Left colon (tissue), 2 donors: ENCODE data around the gene PLXNA2. TPM values are rescaled to one million over a fixed set of nuclear protein-coding genes. Genes with fewer than 3 reads are reported as not detected.

Experiments
- ATAC-seq: fragments of 200-7000 bp; cut with Tn5 transposase; one replicate; pipeline ENCODE4 v1.9.1; 2020; ENCODE audit warnings: mild to moderate bottlenecking, moderate library complexity
- DNase-seq, 2 donors: peaks; one replicate each; pipeline ENCODE4 v3.0.0-alpha.2; 2020
- intact Hi-C, 2 donors: fragments of 100-400 bp; cut with DNase I in 1 of 2; cut with micrococcal nuclease in 1 of 2; formaldehyde crosslinking; loops; one replicate each; pipeline versions ENCODE4 v1.11.2 to v1.14.0; 2022; cut with DNase I, micrococcal nuclease
- long read RNA-seq: library from polyadenylated mRNA; unstranded; transcript quantifications from one replicate; pipeline ENCODE4 v2.0.0, GENCODE V29; 2021
- total RNA-seq, 2 donors: library from RNA; stranded (reverse); fragmentation: NEBNext Ultra II Directional; extraction: Animal tissue kit (Norgen Biotek cat#: 25700); gene quantifications; one replicate each; pipeline ENCODE4 v1.2.1, GENCODE V29; 2021
- donor health status: DM: no; HTN: no; CAD: no.
- donor health status: DM: yes; HTN: yes; CAD: no.

Gene PLXNA2
- 100 to 1,000 TPM in 1 of 2 donors, 10 to 100 TPM in 1; 89.3 to 103 TPM for total RNA-seq
- long read RNA-seq, partial matches to known transcripts = 47 of 71 reads
- long read RNA-seq, other reads (novel, unspliced or antisense) = 19 of 71 reads

GRCh38 chr1:208243967-208244916 lies at the start of gene PLXNA2:
Gene PLXNA2, minus strand, starts transcription at chr1:208244384. Its CDS starts 26,462 bp downstream, at chr1:208217922.
- intact Hi-C loops = loop anchor here (10.0 kb wide), 2 partner anchors 109 to 219 kb away; no protein-coding TSS in a partner anchor
- DNase-seq = peak; percentile 93 to 95

GRCh38 chr1:208292908-208293307 lies 48.7 kb upstream of the PLXNA2 start:
- intact Hi-C loops = no loop called here
- DNase-seq (no peak), ATAC-seq (no peak)

More at GRCh38 chr1:208243967-208244916, at the start of gene PLXNA2:
- ATAC-seq = peak; percentile 78

GRCh38 chr1:208291923-208292711 lies 47.9 kb upstream of the PLXNA2 start:
- intact Hi-C loops = no loop called here
- DNase-seq (no peak), ATAC-seq (peak; percentile 35)

GRCh38 chr1:208291129-208291528 lies 46.9 kb upstream of the PLXNA2 start:
- ATAC-seq (no peak), DNase-seq (no peak)
- intact Hi-C loops = no loop called here

GRCh38 chr1:208289716-208290115 lies 45.5 kb upstream of the PLXNA2 start:
- intact Hi-C loops = no loop called here
- ATAC-seq (no peak), DNase-seq (no peak)

- intact Hi-C loops = no loop called here
- ATAC-seq (no peak), DNase-seq (no peak)
These were observed 44.3 kb upstream of the PLXNA2 start for GRCh38 chr1:208288495-208288894.

GRCh38 chr1:208280681-208281450 lies 36.7 kb upstream of the PLXNA2 start:
- ATAC-seq = no peak
- intact Hi-C loops = no loop called here
- no peak for DNase-seq

GRCh38 chr1:208279826-208280588 lies 35.8 kb upstream of the PLXNA2 start:
- ATAC-seq = no peak
- intact Hi-C loops = no loop called here
- no peak for DNase-seq

GRCh38 chr1:208278638-208279037 lies 34.5 kb upstream of the PLXNA2 start:
- intact Hi-C loops = no loop called here
- no peak for ATAC-seq

GRCh38 chr1:208276757-208277435 lies 32.7 kb upstream of the PLXNA2 start:
- DNase-seq (no peak), ATAC-seq (no peak)
- intact Hi-C loops = no loop called here

More at GRCh38 chr1:208278638-208279037, 34.5 kb upstream of the PLXNA2 start:
- DNase-seq = no peak

GRCh38 chr1:208275083-208275482 lies 30.9 kb upstream of the PLXNA2 start:
- DNase-seq (no peak), ATAC-seq (no peak)
- intact Hi-C loops = no loop called here

GRCh38 chr1:208273386-208274017 lies 29.3 kb upstream of the PLXNA2 start:
- intact Hi-C loops = no loop called here
- no peak for DNase-seq
- no peak for ATAC-seq

GRCh38 chr1:208272713-208273112 lies 28.5 kb upstream of the PLXNA2 start:
- no peak for DNase-seq

GRCh38 chr1:208272311-208272710 lies 28.1 kb upstream of the PLXNA2 start:
- DNase-seq = no peak

More at GRCh38 chr1:208272713-208273112, 28.5 kb upstream of the PLXNA2 start:
- ATAC-seq = no peak
- intact Hi-C loops = no loop called here

GRCh38 chr1:208271236-208271635 lies 27.1 kb upstream of the PLXNA2 start:
- intact Hi-C loops = no loop called here
- ATAC-seq (no peak), DNase-seq (no peak)

More at GRCh38 chr1:208272311-208272710, 28.1 kb upstream of the PLXNA2 start:
- no peak for ATAC-seq
- intact Hi-C loops = no loop called here

- DNase-seq (no peak), ATAC-seq (no peak)
- intact Hi-C loops = no loop called here
These were observed 26.5 kb upstream of the PLXNA2 start for GRCh38 chr1:208270651-208271141.

GRCh38 chr1:208269338-208269666 lies 25.1 kb upstream of the PLXNA2 start:
- intact Hi-C loops = no loop called here
- no peak for ATAC-seq
- DNase-seq = no peak
